ENCODE measurements around the gene SCFD1.
"Not testable (repeated sequence)": the region's sequence is repeated elsewhere in the genome, so short reads cannot be mapped to it uniquely, and the experiment has no call there.

SCFD1 gene

DNA sequence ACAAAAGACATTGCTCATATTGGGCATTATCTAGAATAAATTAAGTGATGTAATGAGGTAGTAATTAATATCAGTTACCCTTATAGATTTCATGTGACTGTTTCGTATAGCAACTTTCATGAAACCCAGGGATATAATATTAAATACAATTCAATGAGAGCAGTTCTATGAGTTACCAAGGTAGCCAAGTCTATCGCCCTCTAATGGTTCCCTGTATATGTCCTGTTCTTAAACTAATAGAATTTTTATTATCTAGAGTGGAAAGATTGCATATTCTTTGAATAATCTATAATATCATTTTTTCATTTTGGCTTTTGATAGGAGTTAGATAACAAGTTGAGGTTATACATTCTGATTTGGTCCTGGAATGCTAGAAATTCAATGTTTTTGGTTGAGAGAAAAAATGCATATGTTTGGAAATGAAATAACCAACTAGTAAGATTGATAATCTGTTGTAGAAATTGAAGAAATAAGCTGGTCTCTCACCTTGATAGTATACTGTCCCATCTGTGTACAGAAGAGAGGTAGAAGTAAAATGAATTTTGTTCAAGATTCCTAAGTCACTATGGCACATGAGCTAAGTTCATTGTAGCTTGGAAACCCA lies 59.7 kb downstream of the SCFD1 start:
- peaks cover 26% of the 10 kb centered on the region for H3K36me3 ChIP-seq (ENCODE audit: low read length)
- H3K4me2 ChIP-seq (ENCODE audit: low read depth, low read length, poor library complexity, severe bottlenecking), result no peak overlapping the region
- no peaks in the 10 kb centered on the region for H3K79me2 ChIP-seq (ENCODE audit: insufficient read depth, low read length)
- no peaks in the 10 kb centered on the region for H3K9me2 ChIP-seq (replicated peaks; ENCODE audit: insufficient read depth, low read length)
- no peak overlapping the region for H2AFZ ChIP-seq (ENCODE audit: low read depth, low read length, severe bottlenecking)
- H3K27me3 ChIP-seq (ENCODE audit: low read length), result no peaks in the 10 kb centered on the region
- no peak for TF ChIP-seq CTCF (IDR thresholded peaks at IDR 0.05; ENCODE audit: insufficient read depth, low read length, poor library complexity, severe bottlenecking)
- no peak for TF ChIP-seq EZH2phosphoT487 (conservative IDR thresholded peaks at IDR 0.05; ENCODE audit: low read length)
- no peak overlapping the region for H3K9ac ChIP-seq (ENCODE audit: low read length)
- H3K4me3 ChIP-seq (ENCODE audit: insufficient read depth, low read length, poor library complexity, severe bottlenecking), result no peak overlapping the region
- no peak overlapping the region for H3K27ac ChIP-seq (ENCODE audit: low read depth, low read length)
- H4K20me1 ChIP-seq (ENCODE audit: low read depth, low read length), result no peaks in the 10 kb centered on the region
- no peaks in the 10 kb centered on the region for H3F3A ChIP-seq (ENCODE audit: insufficient read depth)
- H3K9me3 ChIP-seq (ENCODE audit: insufficient read depth, low read length), result no peaks in the 10 kb centered on the region

- H3F3A ChIP-seq (ENCODE audit: insufficient read depth); H3K9ac ChIP-seq (ENCODE audit: low read length); H3K27me3 ChIP-seq (ENCODE audit: low read length); H3K27ac ChIP-seq (ENCODE audit: low read depth, low read length); H3K4me3 ChIP-seq (ENCODE audit: insufficient read depth, low read length, poor library complexity, severe bottlenecking); H3K79me2 ChIP-seq (ENCODE audit: insufficient read depth, low read length); H3K4me2 ChIP-seq (ENCODE audit: low read depth, low read length, poor library complexity, severe bottlenecking); H2AFZ ChIP-seq (ENCODE audit: low read depth, low read length, severe bottlenecking); H4K20me1 ChIP-seq (ENCODE audit: low read depth, low read length); H3K9me2 ChIP-seq (replicated peaks; ENCODE audit: insufficient read depth, low read length); H3K9me3 ChIP-seq (ENCODE audit: insufficient read depth, low read length): not testable (repeated sequence)
- H3K36me3 ChIP-seq (ENCODE audit: low read length), result peaks cover 10% of the 10 kb centered on the region
Observed at GRCh38 chr14:30690487-30691355, 68.6 kb downstream of the SCFD1 start.

DNA sequence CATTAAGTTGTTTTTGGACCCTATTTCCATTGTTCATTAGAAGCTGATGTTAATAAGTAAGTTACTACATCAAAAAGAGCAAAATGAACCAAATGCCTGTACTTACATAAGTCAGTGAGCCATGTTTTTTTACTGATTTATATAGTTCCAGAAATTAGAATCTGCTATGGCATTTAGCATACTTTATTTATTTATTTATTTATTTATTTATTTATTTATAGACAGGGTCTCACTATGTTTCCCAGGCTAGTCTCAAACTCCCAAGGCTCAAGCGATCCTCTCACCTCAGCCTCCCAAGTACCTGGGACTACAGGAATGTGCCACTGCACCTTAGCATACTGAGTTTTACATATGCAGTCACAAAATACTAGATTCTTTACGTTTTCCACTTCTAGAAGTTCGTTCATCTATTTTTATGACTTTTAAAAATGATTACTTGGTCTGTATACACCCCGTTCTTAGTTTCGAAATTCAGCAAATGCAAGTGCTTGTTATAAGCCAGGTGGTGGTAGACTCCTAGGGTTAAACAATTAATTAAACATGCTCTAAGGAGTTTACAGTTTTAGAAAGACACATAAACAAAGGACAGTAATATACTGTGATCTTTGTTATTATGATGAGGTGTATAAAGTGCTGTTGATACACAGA lies 69.8 kb downstream of the SCFD1 start:
- H3K27ac ChIP-seq (ENCODE audit: low read depth, low read length), result no peak overlapping the region
- no peaks in the 10 kb centered on the region for H3F3A ChIP-seq (ENCODE audit: insufficient read depth)
- H3K9me3 ChIP-seq (ENCODE audit: insufficient read depth, low read length), result no peaks in the 10 kb centered on the region
- H3K79me2 ChIP-seq (ENCODE audit: insufficient read depth, low read length), result no peaks in the 10 kb centered on the region
- H2AFZ ChIP-seq (ENCODE audit: low read depth, low read length, severe bottlenecking), result no peak overlapping the region
- H3K9me2 ChIP-seq (replicated peaks; ENCODE audit: insufficient read depth, low read length), result no peaks in the 10 kb centered on the region
- no peak for TF ChIP-seq EZH2phosphoT487 (conservative IDR thresholded peaks at IDR 0.05; ENCODE audit: low read length)
- TF ChIP-seq CTCF (IDR thresholded peaks at IDR 0.05; ENCODE audit: insufficient read depth, low read length, poor library complexity, severe bottlenecking), result no peak
- H3K9ac ChIP-seq (ENCODE audit: low read length), result no peak overlapping the region
- no peak overlapping the region for H3K4me3 ChIP-seq (ENCODE audit: insufficient read depth, low read length, poor library complexity, severe bottlenecking)
- H3K4me2 ChIP-seq (ENCODE audit: low read depth, low read length, poor library complexity, severe bottlenecking), result no peak overlapping the region
- H4K20me1 ChIP-seq (ENCODE audit: low read depth, low read length), result no peaks in the 10 kb centered on the region
- no peaks in the 10 kb centered on the region for H3K27me3 ChIP-seq (ENCODE audit: low read length)
- H3K36me3 ChIP-seq (ENCODE audit: low read length), result peaks cover 18% of the 10 kb centered on the region
